Gastrocnemius medialis (tissue), 4 donors: ENCODE results near the gene GARIN5A. TPM values are rescaled to one million over a fixed set of nuclear protein-coding genes. Genes with fewer than 3 reads are reported as not detected.

ENCODE experiments used
- ATAC-seq, 2 donors: fragments of 150-250 bp; one replicate each; pipeline ENCODE4 v1.9.1; 2016
- DNase-seq, 2 donors: peaks; one replicate each; pipeline ENCODE4 v3.0.0-alpha.2; 2019
- H3K27ac ChIP-seq, 4 donors: fragments of 200-600 bp; sonication (generic); 1 replicate in 1 of 4; 2 replicates in 3 of 4; pipeline ENCODE4 v1.5.1; 2016 to 2018; ENCODE audit warnings: mild to moderate bottlenecking in 2 of 4, moderate library complexity in 1 of 4
- H3K27me3 ChIP-seq, 3 donors: fragments of 200-600 bp; sonication (generic) in 2 of 3; 1 replicate in 1 of 3; 2 replicates in 2 of 3; pipeline versions ENCODE4 v1.5.1 to v1.6.0; 2016 to 2019; ENCODE audit warnings: mild to moderate bottlenecking in 1 of 3, moderate library complexity in 1 of 3
- H3K36me3 ChIP-seq, 2 donors: fragments of 200-600 bp; sonication (generic) in 1 of 2; one replicate each; pipeline ENCODE4 v1.5.1; 2017 to 2018
- H3K4me1 ChIP-seq, 2 donors: fragments of 200-600 bp; sonication (generic) in 1 of 2; one replicate each; pipeline ENCODE4 v1.5.1; 2016 to 2017; ENCODE audit warnings: mild to moderate bottlenecking in 2 of 2
- H3K4me3 ChIP-seq, 4 donors: fragments of 200-600 bp; sonication (generic) in 3 of 4; 1 replicate in 1 of 4; 2 replicates in 3 of 4; pipeline ENCODE4 v1.5.1; 2016 to 2019; ENCODE audit warnings: mild to moderate bottlenecking in 2 of 4
- H3K9me3 ChIP-seq, 3 donors: fragments of 200-600 bp; sonication (generic) in 2 of 3; 1 replicate in 1 of 3; 2 replicates in 2 of 3; pipeline ENCODE4 v1.5.1; 2016 to 2019
- CTCF ChIP-seq, 5 experiments: fragments of 450-650 bp in 3 of 5; fragments of 200-600 bp in 2 of 5; sonication (generic) in 2 of 5; IDR thresholded peaks in 4 of 5; conservative IDR thresholded peaks in 1 of 5; 1 replicate in 4 of 5; 2 replicates in 1 of 5; pipeline ENCODE4 v1.5.1; 2016 to 2019; ENCODE audit warnings: antibody characterized with exemption in 5 of 5, mild to moderate bottlenecking in 3 of 5, moderate library complexity in 3 of 5
- POLR2A ChIP-seq, 2 donors: fragments of 450-650 bp; IDR thresholded peaks; one replicate each; pipeline ENCODE4 v1.6.1; 2017; ENCODE audit warnings: antibody characterized with exemption in 2 of 2, mild to moderate bottlenecking in 2 of 2, moderate library complexity in 2 of 2
- in situ Hi-C, 4 donors: fragments of 200-750 bp; cut with MboI; loops; one replicate each; pipeline versions ENCODE4 v1.15.0 to v1.8.0; 2017; ENCODE audit warnings: low sequenced_read_pairs in 4 of 4
- intact Hi-C: fragments of 100-400 bp; cut with DNase I; formaldehyde crosslinking; loops from one replicate; pipeline ENCODE4 v1.15.1; 2023; ENCODE audit warnings: low total_unique reads
- total RNA-seq, 4 donors: library from RNA; depleted of rRNA; stranded (reverse); fragments of >200 nt; gene quantifications; one replicate each; pipeline versions ENCODE4 v1.1.0 to v1.2.3, GENCODE V29; 2016

Gene GARIN5A
- total RNA-seq, 4 donors from 2014 or later = 1.2 to 11.0 (median 1.9) TPM; not detected in 1

- in situ Hi-C loops (loop anchor here in 3 of 4 donors (5.0 to 25.0 kb wide), 2 partner anchors 98 to 103 kb away; partner anchors contain the start of gene NAPSA (in 3 of the 3)), intact Hi-C loops (loop anchor here (10.0 kb wide), 1 partner anchor 90 kb away; no protein-coding TSS in a partner anchor)
- ATAC-seq (no peak), DNase-seq (no peak)
- no peaks in the 10 kb centered on the region for H3K27me3 ChIP-seq
- H3K36me3 ChIP-seq = no peaks in the 10 kb centered on the region
- peak overlapping the region; percentile 65 to 76 (median 71) for H3K27ac ChIP-seq
- H3K4me3 ChIP-seq = no peak overlapping the region
- TF ChIP-seq CTCF (IDR thresholded peaks at IDR 0.05 in 4 of 5, conservative IDR thresholded peaks at IDR 0.05 in 1 of 5) = no peak
- no peak for TF ChIP-seq POLR2A (IDR thresholded peaks at IDR 0.05)
- H3K4me1 ChIP-seq = peaks cover 0 to 8% of the 10 kb centered on the region in 2 donors
- no peaks in the 10 kb centered on the region for H3K9me3 ChIP-seq
Observed at GRCh38 chr19:50465000-50465399, 11.6 kb downstream of the GARIN5A start.

- Histone ChIP-seq H3K9me3 (no peaks in the 10 kb centered on the region), H3K27me3 (no peaks in the 10 kb centered on the region), H3K4me1 (peaks cover 0 to 8% of the 10 kb centered on the region in 2 donors), H3K36me3 (no peaks in the 10 kb centered on the region), H3K27ac (peak overlapping the region in 1 of 4 donors; percentile 75), H3K4me3 (no peak overlapping the region)
- DNase-seq = no peak
- in situ Hi-C loops (loop anchor here in 3 of 4 donors (5.0 to 25.0 kb wide), 2 partner anchors 97 to 102 kb away; partner anchors contain the start of gene NAPSA (in 3 of the 3)), intact Hi-C loops (loop anchor here (10.0 kb wide), 1 partner anchor 90 kb away; no protein-coding TSS in a partner anchor)
- TF ChIP-seq POLR2A (IDR thresholded peaks at IDR 0.05) (no peak), CTCF (IDR thresholded peaks at IDR 0.05 in 4 of 5, conservative IDR thresholded peaks at IDR 0.05 in 1 of 5) (no peak)
- ATAC-seq = no peak
Observed at GRCh38 chr19:50464348-50464747, 12.3 kb downstream of the GARIN5A start.

GRCh38 chr19:50462970-50463369 is 13.7 kb downstream of the GARIN5A start:
- H3K36me3 ChIP-seq = no peaks in the 10 kb centered on the region
- intact Hi-C loops = loop anchor here (10.0 kb wide), 1 partner anchor 92 kb away; no protein-coding TSS in a partner anchor
- no peak for DNase-seq
- peaks cover 0 to 8% of the 10 kb centered on the region in 2 donors for H3K4me1 ChIP-seq
- H3K4me3 ChIP-seq = no peak overlapping the region
- peaks cover 4 to 9% (median 9%) of the 10 kb centered on the region in 3 donors for H3K27me3 ChIP-seq
- in situ Hi-C loops = loop anchor here in 3 of 4 donors (5.0 to 25.0 kb wide), 2 partner anchors 96 to 101 kb away; partner anchors contain the start of gene NAPSA (in 3 of the 3)
- ATAC-seq = no peak
- peak overlapping the region in 1 of 4 donors; percentile 75 for H3K27ac ChIP-seq
- TF ChIP-seq CTCF (IDR thresholded peaks at IDR 0.05 in 4 of 5, conservative IDR thresholded peaks at IDR 0.05 in 1 of 5) (no peak), POLR2A (IDR thresholded peaks at IDR 0.05) (no peak)
- H3K9me3 ChIP-seq = no peaks in the 10 kb centered on the region

- intact Hi-C loops (loop anchor here (1.0 to 10.0 kb wide), 2 partner anchors 93 to 94 kb away; no protein-coding TSS in a partner anchor), in situ Hi-C loops (loop anchor here in 3 of 4 donors (5.0 to 25.0 kb wide), 2 partner anchors 94 to 99 kb away; partner anchors contain the start of gene NAPSA (in 3 of the 3))
- Histone ChIP-seq H3K27me3 (peaks cover 7 to 9% (median 9%) of the 10 kb centered on the region in 3 donors), H3K27ac (peak overlapping the region in 1 of 4 donors; percentile 46), H3K36me3 (no peaks in the 10 kb centered on the region), H3K4me1 (peaks cover 0 to 8% of the 10 kb centered on the region in 2 donors), H3K9me3 (no peaks in the 10 kb centered on the region), H3K4me3 (no peak overlapping the region)
- DNase-seq = peak in 1 of 2 donors; percentile 59
- TF ChIP-seq CTCF (IDR thresholded peaks at IDR 0.05 in 4 of 5, conservative IDR thresholded peaks at IDR 0.05 in 1 of 5) (peak; percentile 67 to 82 (median 76)), POLR2A (IDR thresholded peaks at IDR 0.05) (no peak)
- peak; percentile 55 to 67 for ATAC-seq
Observed at GRCh38 chr19:50461066-50461875, 15.4 kb downstream of the GARIN5A start.
